Kidney (tissue), 14 donors: ENCODE results near the gene PHF21B. TPM values are rescaled to one million over a fixed set of nuclear protein-coding genes. Genes with fewer than 3 reads are reported as not detected.

Source experiments
- DNase-seq, 5 donors: peaks; one replicate each; pipeline ENCODE4 v3.0.0-alpha.2; 2013 to 2020
- FAIRE-seq: peaks from 2 replicates; lab custom pipeline; 2012; peaks lifted over from hg19 to GRCh38; lab: Jason Lieb, UNC
- H3K27ac ChIP-seq, 2 donors: one replicate each; pipeline ENCODE4 v1.7.0; 2013; ENCODE audit warnings: low read depth in 2 of 2, low read length in 2 of 2, inconsistent platforms in 1 of 2
- H3K27me3 ChIP-seq: one replicate; pipeline ENCODE4 v1.7.1; 2013; ENCODE audit warnings: low read length, inconsistent platforms; ENCODE audit not compliant: control insufficient read depth, insufficient read depth
- H3K36me3 ChIP-seq, 3 donors: one replicate each; pipeline versions ENCODE4 v1.7.0 to v1.7.1; 2013; ENCODE audit warnings: low read length in 3 of 3, control low read depth in 1 of 3, inconsistent platforms in 1 of 3; ENCODE audit not compliant: insufficient read depth in 3 of 3, control insufficient read depth in 2 of 3
- H3K4me1 ChIP-seq, 3 donors: one replicate each; pipeline versions ENCODE4 v1.7.0 to v1.7.1; 2013; ENCODE audit warnings: low read length in 3 of 3, inconsistent platforms in 1 of 3, low read depth in 1 of 3; ENCODE audit not compliant: control insufficient read depth in 2 of 3, insufficient read depth in 2 of 3
- H3K4me3 ChIP-seq, 3 donors: one replicate each; pipeline versions ENCODE4 v1.7.0 to v1.8.1; 2013; ENCODE audit warnings: low read length in 3 of 3, control low read depth in 1 of 3, inconsistent platforms in 1 of 3
- H3K9ac ChIP-seq, 3 donors: one replicate each; pipeline versions ENCODE4 v1.7.0 to v1.7.1; 2013; ENCODE audit warnings: low read length in 3 of 3, control low read depth in 1 of 3, inconsistent platforms in 1 of 3
- H3K9me3 ChIP-seq, 3 donors: one replicate each; pipeline versions ENCODE4 v1.7.0 to v1.7.1; 2013; ENCODE audit warnings: low read length in 3 of 3, control low read depth in 1 of 3, inconsistent platforms in 1 of 3; ENCODE audit not compliant: control insufficient read depth in 2 of 3, insufficient read depth in 1 of 3
- intact Hi-C: fragments of 100-400 bp; cut with DNase I; formaldehyde crosslinking; loops from one replicate; pipeline ENCODE4 v1.11.1; 2022
- polyA plus RNA-seq: library from polyadenylated mRNA; stranded (reverse); fragments of 350-450 nt; fragmentation: Illumina TruSeq; extraction: RNeasy Lipid Tissue Mini Kit (QIAGEN cat#74804); gene quantifications from one replicate; pipeline ENCODE4 v1.2.3, GENCODE V29; 2014; ENCODE audit warnings: low read depth, low replicate concordance; ENCODE audit not compliant: insufficient read depth
- total RNA-seq: library from RNA; stranded (reverse); fragmentation: NEBNext Ultra II Directional; extraction: Animal tissue kit (Norgen Biotek cat#: 25700); gene quantifications from one replicate; pipeline ENCODE4 v1.2.1, GENCODE V29; 2021
- TF ChIP-seq, protein P1 (sequence below): IDR thresholded peaks from 3 replicates; pipeline ENCODE4 v1.5.1; 2012; ENCODE audit warnings: mild to moderate bottlenecking, moderate library complexity, borderline replicate concordance; ENCODE audit not compliant: insufficient read depth; ENCODE audit errors: extremely low read depth
- donor health status: control.
- donor health status: control.
- donor health status: control.
- donor health status: control.
- donor health status: control.
- donor health status: DM: yes; HTN: yes; CAD: no.
- donor health status: Normal renal cell carcinoma (clear cell type).

Gene PHF21B
- total and polyA plus RNA-seq, 2 donors from 2014 or later, result 1.1 to 2.8 TPM

DNA sequence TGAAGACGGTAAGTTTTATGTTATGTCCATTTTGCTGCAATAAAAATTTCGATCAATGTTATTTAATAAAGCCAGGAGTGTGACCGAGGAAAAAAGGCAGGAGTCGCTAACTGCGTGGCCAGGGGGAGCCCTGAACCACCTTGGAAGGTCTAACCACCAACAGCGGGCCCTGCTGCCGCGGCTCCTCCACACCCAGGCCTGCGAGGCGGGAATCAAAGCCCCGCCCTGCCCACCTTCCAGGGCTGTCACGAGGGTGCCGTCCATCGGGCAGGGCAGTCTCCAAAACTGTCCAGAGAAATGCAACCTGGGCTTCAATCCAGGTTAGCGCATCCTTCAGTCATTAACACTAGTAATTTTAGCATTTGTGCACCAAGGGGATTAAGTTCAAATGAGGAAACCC lies 19.0 kb downstream of the PHF21B start:
- DNase-seq, result no peak
- H3K9ac ChIP-seq, result no peak overlapping the region
- no peak for FAIRE-seq
- H3K4me1 ChIP-seq, result no peaks in the 10 kb centered on the region
- TF ChIP-seq, protein P1, sequence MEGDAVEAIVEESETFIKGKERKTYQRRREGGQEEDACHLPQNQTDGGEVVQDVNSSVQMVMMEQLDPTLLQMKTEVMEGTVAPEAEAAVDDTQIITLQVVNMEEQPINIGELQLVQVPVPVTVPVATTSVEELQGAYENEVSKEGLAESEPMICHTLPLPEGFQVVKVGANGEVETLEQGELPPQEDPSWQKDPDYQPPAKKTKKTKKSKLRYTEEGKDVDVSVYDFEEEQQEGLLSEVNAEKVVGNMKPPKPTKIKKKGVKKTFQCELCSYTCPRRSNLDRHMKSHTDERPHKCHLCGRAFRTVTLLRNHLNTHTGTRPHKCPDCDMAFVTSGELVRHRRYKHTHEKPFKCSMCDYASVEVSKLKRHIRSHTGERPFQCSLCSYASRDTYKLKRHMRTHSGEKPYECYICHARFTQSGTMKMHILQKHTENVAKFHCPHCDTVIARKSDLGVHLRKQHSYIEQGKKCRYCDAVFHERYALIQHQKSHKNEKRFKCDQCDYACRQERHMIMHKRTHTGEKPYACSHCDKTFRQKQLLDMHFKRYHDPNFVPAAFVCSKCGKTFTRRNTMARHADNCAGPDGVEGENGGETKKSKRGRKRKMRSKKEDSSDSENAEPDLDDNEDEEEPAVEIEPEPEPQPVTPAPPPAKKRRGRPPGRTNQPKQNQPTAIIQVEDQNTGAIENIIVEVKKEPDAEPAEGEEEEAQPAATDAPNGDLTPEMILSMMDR, result no peak
- intact Hi-C loops, result no loop called here
- no peaks in the 10 kb centered on the region for H3K36me3 ChIP-seq
- no peaks in the 10 kb centered on the region for H3K9me3 ChIP-seq
- H3K27ac ChIP-seq, result no peak overlapping the region
- H3K4me3 ChIP-seq, result no peak overlapping the region
- no peaks in the 10 kb centered on the region for H3K27me3 ChIP-seq

DNA sequence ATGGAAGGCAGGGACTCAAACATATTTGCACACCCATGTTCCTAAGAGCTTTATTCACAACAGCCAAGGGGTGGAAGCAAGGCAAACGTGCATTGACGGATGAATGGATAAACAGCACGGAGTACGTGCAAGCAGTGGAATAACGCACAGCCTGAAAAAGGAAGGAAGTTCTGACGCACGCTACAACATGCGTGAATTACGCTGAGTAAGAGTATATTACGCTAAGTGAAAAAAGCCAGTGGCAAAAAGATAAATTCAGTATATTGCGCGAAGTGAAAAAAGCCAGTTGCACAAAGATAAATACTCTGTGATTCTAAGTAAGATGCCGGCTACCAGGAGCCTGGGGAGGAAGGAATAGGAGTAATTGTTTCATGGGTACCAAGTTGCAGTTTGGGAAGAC lies 19.5 kb downstream of the PHF21B start:
- no peak for FAIRE-seq
- no peak overlapping the region for H3K27ac ChIP-seq
- H3K9me3 ChIP-seq, result no peaks in the 10 kb centered on the region
- H3K9ac ChIP-seq, result no peak overlapping the region
- no peak overlapping the region for H3K4me3 ChIP-seq
- intact Hi-C loops, result no loop called here
- no peaks in the 10 kb centered on the region for H3K4me1 ChIP-seq
- DNase-seq, result no peak
- TF ChIP-seq, protein P1, result no peak
- no peaks in the 10 kb centered on the region for H3K36me3 ChIP-seq
- no peaks in the 10 kb centered on the region for H3K27me3 ChIP-seq

GRCh38 chr22:44988671-44989070 lies 21.1 kb downstream of the PHF21B start:
- H3K27ac ChIP-seq, result no peak overlapping the region
- no peaks in the 10 kb centered on the region for H3K4me1 ChIP-seq
- FAIRE-seq (no peak), DNase-seq (no peak)
- no peaks in the 10 kb centered on the region for H3K36me3 ChIP-seq
- no peaks in the 10 kb centered on the region for H3K27me3 ChIP-seq
- TF ChIP-seq, protein P1, result no peak
- H3K4me3 ChIP-seq, result no peak overlapping the region
- H3K9me3 ChIP-seq, result no peaks in the 10 kb centered on the region
- intact Hi-C loops, result no loop called here
- no peak overlapping the region for H3K9ac ChIP-seq

DNA sequence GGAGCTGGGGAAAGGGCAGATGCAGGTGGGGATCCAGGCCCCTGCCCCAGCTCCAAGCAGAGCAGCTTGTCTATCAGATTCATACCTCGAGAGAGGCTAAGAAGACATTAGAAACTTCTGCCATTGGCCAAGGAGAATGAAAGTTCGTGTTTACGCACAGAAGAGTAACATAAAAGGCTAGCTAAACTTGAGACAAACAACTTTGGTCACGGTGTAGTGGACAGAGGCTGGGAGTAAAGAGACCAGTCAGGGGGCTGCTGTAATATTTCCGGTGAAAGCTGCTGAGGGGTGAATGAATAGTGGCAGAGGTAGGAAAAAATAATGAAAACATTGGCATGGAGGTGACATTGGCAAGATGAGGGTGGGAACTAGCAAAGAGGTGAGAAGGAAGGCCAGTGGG lies 22.9 kb downstream of the PHF21B start:
- no peak overlapping the region for H3K27ac ChIP-seq
- H3K9ac ChIP-seq, result no peak overlapping the region
- H3K36me3 ChIP-seq, result no peaks in the 10 kb centered on the region
- H3K4me1 ChIP-seq, result no peaks in the 10 kb centered on the region
- no peaks in the 10 kb centered on the region for H3K27me3 ChIP-seq
- no peak for FAIRE-seq
- intact Hi-C loops, result no loop called here
- TF ChIP-seq, protein P1, result no peak
- peak in 3 of 5 donors; percentile 25 to 60 (median 59) for DNase-seq
- no peaks in the 10 kb centered on the region for H3K9me3 ChIP-seq
- H3K4me3 ChIP-seq, result no peak overlapping the region
